ENCODE data around the gene C2orf68.
"Not testable (repeated sequence)": the region's sequence is repeated elsewhere in the genome, so short reads cannot be mapped to it uniquely, and the experiment has no call there.

The C2orf68 gene

GRCh38 chr2:85615413-85615728 lies 3.5 kb upstream of the C2orf68 start:
- TF ChIP-seq Cebpa-rat (IDR thresholded peaks at IDR 0.05) = no peak
- H4K20me1 ChIP-seq = peaks cover 14 to 50% (median 38%) of the 10 kb centered on the region in 11 experiments; a peak in 21 of 22 replicates
- H3K36me3 ChIP-seq = peaks cover 23 to 36% (median 32%) of the 10 kb centered on the region in 11 experiments
- H3K4me2 ChIP-seq = peak overlapping the region; percentile 23 to 69 (median 36); a peak in 18 of 22 replicates
- peak overlapping the region; percentile 90 to 99 (median 95); a peak in 19 of 22 replicates for H3K27ac ChIP-seq
- H3K4me3 ChIP-seq = peak overlapping the region in 1 of 10 experiments; percentile 94; a peak in 2 of 20 replicates
- no peaks in the 10 kb centered on the region for H3K9me3 ChIP-seq (replicated peaks in 1 of 11)
- H3K9ac ChIP-seq = peak overlapping the region in 9 of 11 experiments; percentile 95 to 100 (median 99); a peak in 14 of 22 replicates
- H3K4me1 ChIP-seq = peaks cover 36 to 50% (median 41%) of the 10 kb centered on the region in 10 experiments
- no peaks in the 10 kb centered on the region for H3K27me3 ChIP-seq

DNA sequence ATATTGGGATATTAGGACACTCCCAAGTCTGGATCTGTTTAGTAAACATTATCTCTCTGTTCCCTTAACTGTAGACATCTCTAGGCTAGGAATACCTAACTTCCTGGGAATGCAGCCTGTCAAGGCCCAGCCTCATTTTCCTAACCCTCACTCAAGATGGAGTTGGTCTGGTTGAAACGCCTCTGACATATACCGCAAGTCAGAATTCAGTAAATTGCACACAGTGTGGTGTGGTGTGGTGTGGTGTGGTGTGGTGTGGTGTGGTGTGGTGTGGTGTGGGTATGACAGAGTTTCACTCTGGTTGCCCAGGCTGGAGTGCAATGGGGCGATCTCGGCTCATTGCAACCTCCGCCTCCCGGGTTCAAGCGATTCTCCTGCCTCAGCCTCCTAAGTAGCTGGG lies 2.9 kb upstream of the C2orf68 start:
- peaks cover 14 to 47% (median 32%) of the 10 kb centered on the region in 11 experiments; a peak in 21 of 22 replicates for H4K20me1 ChIP-seq
- H3K9me3 ChIP-seq (replicated peaks in 1 of 11); H3K4me3 ChIP-seq; H3K4me2 ChIP-seq; H3K9ac ChIP-seq; H3K27ac ChIP-seq; H3K27me3 ChIP-seq: not testable (repeated sequence)
- H3K4me1 ChIP-seq = peaks cover 39 to 57% (median 46%) of the 10 kb centered on the region in 10 experiments
- H3K36me3 ChIP-seq = peaks cover 23 to 36% (median 32%) of the 10 kb centered on the region in 11 experiments

- Histone ChIP-seq H4K20me1 (peaks cover 20 to 46% (median 30%) of the 10 kb centered on the region in 11 experiments; a peak in 20 of 22 replicates), H3K9ac (0 out of 22 replicates have a peak overlapping the region, but pooled peaks of 1 of the 11 experiments have one; percentile 25), H3K4me2 (no peak overlapping the region), H3K27me3 (no peaks in the 10 kb centered on the region), H3K36me3 (peaks cover 23 to 36% (median 31%) of the 10 kb centered on the region in 11 experiments), H3K9me3 (replicated peaks in 1 of 11) (no peaks in the 10 kb centered on the region), H3K4me3 (no peak overlapping the region), H3K27ac (no peak overlapping the region), H3K4me1 (peaks cover 39 to 61% (median 52%) of the 10 kb centered on the region in 10 experiments)
- TF ChIP-seq Cebpa-rat (IDR thresholded peaks at IDR 0.05) = 0 out of 22 replicates have a peak, but pooled peaks of 1 of the 11 experiments have one; percentile 6
These were observed 2.0 kb upstream of the C2orf68 start for GRCh38 chr2:85613717-85614515.

DNA sequence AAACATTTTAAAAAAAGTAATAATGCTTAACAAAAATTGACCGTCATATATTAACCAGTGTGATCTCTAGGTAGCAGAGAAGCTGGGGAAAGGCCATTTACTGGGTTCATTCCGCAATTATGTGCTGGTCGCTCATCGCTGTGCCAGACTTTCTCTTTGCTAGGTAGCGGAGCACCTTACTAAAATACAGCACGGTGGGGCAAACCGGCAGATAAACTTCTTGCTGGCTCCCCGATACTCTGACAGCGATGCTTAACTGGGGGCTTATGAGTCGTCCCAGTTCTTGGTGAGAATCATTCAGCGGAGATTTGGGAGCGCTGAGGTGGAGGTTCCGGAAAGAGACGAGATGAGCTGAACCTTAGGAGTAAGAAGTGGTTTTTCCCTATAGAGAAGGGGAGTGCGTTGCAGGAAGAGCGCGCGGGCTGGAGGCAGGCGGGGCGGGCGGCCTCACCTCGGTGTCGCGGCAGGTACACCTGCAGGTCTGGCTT lies 605 bp downstream of the C2orf68 start:
- peak overlapping the region; percentile 85 to 99 (median 92) for H3K4me3 ChIP-seq
- TF ChIP-seq Cebpa-rat (IDR thresholded peaks at IDR 0.05) = no peak
- peak overlapping the region; percentile 85 to 94 (median 90) for H3K9ac ChIP-seq
- H3K4me1 ChIP-seq = peaks cover 25 to 54% (median 40%) of the 10 kb centered on the region in 10 experiments
- peaks cover 28 to 43% (median 40%) of the 10 kb centered on the region in 11 experiments for H3K36me3 ChIP-seq
- H3K9me3 ChIP-seq (replicated peaks in 1 of 11) = no peaks in the 10 kb centered on the region
- H4K20me1 ChIP-seq = peaks cover 8 to 39% (median 27%) of the 10 kb centered on the region in 11 experiments; a peak in 14 of 22 replicates
- H3K4me2 ChIP-seq = peak overlapping the region; percentile 79 to 99 (median 89)
- no peaks in the 10 kb centered on the region for H3K27me3 ChIP-seq
- peak overlapping the region; percentile 64 to 89 (median 83) for H3K27ac ChIP-seq

DNA sequence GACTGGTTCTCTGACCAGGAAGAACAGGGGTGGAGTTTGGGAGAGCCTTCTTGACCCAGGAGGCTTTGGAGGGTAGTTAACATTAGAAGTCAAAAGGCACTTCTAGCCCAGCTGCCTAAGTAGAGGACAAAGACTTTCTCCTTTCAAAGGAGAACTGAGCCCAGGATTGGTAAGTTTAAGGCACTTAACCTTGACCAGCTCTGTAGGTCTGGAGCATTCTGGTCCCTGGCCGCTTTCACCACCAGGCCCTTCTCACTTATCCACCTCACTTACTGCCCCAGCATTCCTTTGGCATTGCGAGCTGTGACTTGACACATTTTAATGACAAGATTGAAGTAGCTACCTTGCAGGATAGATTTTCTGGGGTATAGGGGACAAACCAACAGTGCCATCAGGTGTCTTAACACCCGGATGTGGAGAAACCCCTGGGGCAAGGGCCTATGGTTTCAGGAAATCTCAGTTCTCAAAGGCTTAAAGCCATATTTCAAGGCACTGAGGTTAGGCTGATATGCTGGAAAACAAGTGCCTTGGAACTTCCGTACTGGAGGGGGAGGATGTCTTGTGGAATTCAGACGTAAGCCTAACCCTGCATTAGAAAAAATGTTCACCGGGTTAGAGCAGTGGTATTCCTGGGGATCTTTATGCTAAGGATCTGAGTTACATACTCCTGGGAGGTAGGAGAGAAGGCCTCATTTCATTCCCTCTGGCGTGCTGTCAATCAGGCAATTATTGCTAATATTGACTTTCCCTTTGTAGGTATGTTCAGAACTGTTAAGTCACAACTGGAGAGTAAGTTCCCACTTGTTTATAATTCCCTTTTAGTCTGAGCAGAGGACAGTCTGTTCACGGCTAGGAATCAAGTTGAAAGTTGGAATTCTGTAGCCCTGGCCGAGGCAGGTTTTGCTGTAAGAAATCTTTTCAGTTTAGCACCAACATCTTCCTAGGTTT lies 4.3 kb downstream of the C2orf68 start:
- Histone ChIP-seq H3K4me2 (no peak overlapping the region), H3K9ac (peak overlapping the region in 6 of 11 experiments; percentile 7 to 36 (median 26); a peak in 8 of 22 replicates), H3K4me3 (no peak overlapping the region), H3K27ac (no peak overlapping the region), H3K4me1 (peaks cover 27 to 67% (median 48%) of the 10 kb centered on the region in 10 experiments), H3K27me3 (no peaks in the 10 kb centered on the region), H3K9me3 (replicated peaks in 1 of 11) (no peaks in the 10 kb centered on the region), H3K36me3 (peaks cover 28 to 54% (median 44%) of the 10 kb centered on the region in 11 experiments), H4K20me1 (peaks cover 5 to 47% (median 35%) of the 10 kb centered on the region in 11 experiments; a peak in 14 of 22 replicates)
- TF ChIP-seq Cebpa-rat (IDR thresholded peaks at IDR 0.05) = no peak

DNA sequence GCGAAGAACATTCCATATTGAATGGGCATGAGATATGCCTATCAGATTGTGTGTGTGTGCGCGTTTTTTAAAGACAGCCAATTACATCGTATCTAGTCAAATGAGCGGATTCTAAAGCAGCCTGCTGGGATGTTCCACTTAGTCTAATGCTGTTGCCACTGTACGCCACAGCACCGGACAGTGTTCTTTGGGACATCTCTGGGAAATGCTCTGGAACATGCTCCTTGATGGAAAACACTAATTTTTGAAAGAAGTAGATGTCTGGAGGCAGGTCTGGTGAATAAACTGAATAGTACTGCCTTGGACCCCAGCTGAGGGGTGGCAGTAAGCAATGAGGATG lies 5.8 kb downstream of the C2orf68 start:
- Histone ChIP-seq H3K4me1 (peaks cover 31 to 71% (median 51%) of the 10 kb centered on the region in 10 experiments), H3K4me3 (no peak overlapping the region), H3K27ac (no peak overlapping the region), H4K20me1 (peaks cover 5 to 54% (median 37%) of the 10 kb centered on the region in 11 experiments; a peak in 14 of 22 replicates), H3K9me3 (replicated peaks in 1 of 11) (no peaks in the 10 kb centered on the region), H3K4me2 (no peak overlapping the region), H3K36me3 (peaks cover 28 to 54% (median 44%) of the 10 kb centered on the region in 11 experiments), H3K9ac (peak overlapping the region in 1 of 11 experiments; percentile 25; a peak in 1 of 22 replicates), H3K27me3 (no peaks in the 10 kb centered on the region)
- no peak for TF ChIP-seq Cebpa-rat (IDR thresholded peaks at IDR 0.05)

- Histone ChIP-seq H3K36me3 (peaks cover 28 to 58% (median 47%) of the 10 kb centered on the region in 11 experiments), H3K9ac (no peak overlapping the region; a peak in 1 of 22 replicates), H3K27ac (no peak overlapping the region), H3K9me3 (replicated peaks in 1 of 11) (no peaks in the 10 kb centered on the region), H4K20me1 (peaks cover 5 to 59% (median 37%) of the 10 kb centered on the region in 11 experiments; a peak in 15 of 22 replicates), H3K4me3 (no peak overlapping the region), H3K4me1 (peaks cover 27 to 69% (median 48%) of the 10 kb centered on the region in 10 experiments), H3K27me3 (no peaks in the 10 kb centered on the region), H3K4me2 (peak overlapping the region in 2 of 11 experiments; percentile 91 to 93; a peak in 1 of 22 replicates)
- no peak for TF ChIP-seq Cebpa-rat (IDR thresholded peaks at IDR 0.05)
These were observed 6.3 kb downstream of the C2orf68 start for GRCh38 chr2:85605406-85606115.
